ENCODE measurements around the gene LRP8. TPM values are rescaled to one million over a fixed set of nuclear protein-coding genes. Genes with fewer than 3 reads are reported as not detected.

Gene LRP8
- total RNA-seq (2014; rRNA removed; shearing (Covaris generic)): 242 and 262 TPM in 2 replicates

- DNase-seq (ENCODE audit: low spot score): peak; percentile 73
These were observed at the start of gene LRP8 for GRCh38 chr1:53328009-53328461. Gene LRP8 (minus strand): TSS chr1:53328070. CDS start chr1:53327912, 158 bp downstream.

GRCh38 chr1:53377438-53377841 lies 49.6 kb upstream of the LRP8 start:
- no peak for DNase-seq (ENCODE audit: low spot score)

- no peak for DNase-seq (ENCODE audit: low spot score)
These were observed 49.0 kb upstream of the LRP8 start for GRCh38 chr1:53376742-53377437.

- DNase-seq (ENCODE audit: low spot score): no peak
These were observed 48.2 kb upstream of the LRP8 start for GRCh38 chr1:53376041-53376461.

GRCh38 chr1:53375440-53375839 lies 47.6 kb upstream of the LRP8 start:
- no peak for DNase-seq (ENCODE audit: low spot score)

GRCh38 chr1:53373246-53373645 lies 45.4 kb upstream of the LRP8 start:
- DNase-seq (ENCODE audit: low spot score): no peak

- no peak for DNase-seq (ENCODE audit: low spot score)
These were observed 44.7 kb upstream of the LRP8 start for GRCh38 chr1:53372501-53372951.

GRCh38 chr1:53371851-53372250 lies 44.0 kb upstream of the LRP8 start:
- no peak for DNase-seq (ENCODE audit: low spot score)

GRCh38 chr1:53371121-53371666 lies 43.3 kb upstream of the LRP8 start:
- no peak for DNase-seq (ENCODE audit: low spot score)

GRCh38 chr1:53370369-53370961 lies 42.6 kb upstream of the LRP8 start:
- no peak for DNase-seq (ENCODE audit: low spot score)

- no peak for DNase-seq (ENCODE audit: low spot score)
These were observed 41.9 kb upstream of the LRP8 start for GRCh38 chr1:53369761-53370160.

GRCh38 chr1:53369034-53369750 lies 41.3 kb upstream of the LRP8 start:
- no peak for DNase-seq (ENCODE audit: low spot score)

- no peak for DNase-seq (ENCODE audit: low spot score)
These were observed 40.6 kb upstream of the LRP8 start for GRCh38 chr1:53368314-53369033.

GRCh38 chr1:53367503-53368313 lies 39.8 kb upstream of the LRP8 start:
- DNase-seq (ENCODE audit: low spot score): no peak

GRCh38 chr1:53366901-53367502 lies 39.1 kb upstream of the LRP8 start:
- DNase-seq (ENCODE audit: low spot score): no peak

- no peak for DNase-seq (ENCODE audit: low spot score)
These were observed 37.7 kb upstream of the LRP8 start for GRCh38 chr1:53365437-53366063.

- DNase-seq (ENCODE audit: low spot score): peak; percentile 34
These were observed 35.2 kb upstream of the LRP8 start for GRCh38 chr1:53362851-53363642.

- no peak for DNase-seq (ENCODE audit: low spot score)
These were observed 34.4 kb upstream of the LRP8 start for GRCh38 chr1:53362270-53362669.

- DNase-seq (ENCODE audit: low spot score): no peak
These were observed 33.7 kb upstream of the LRP8 start for GRCh38 chr1:53361541-53361961.

Data from HT-29 (cell line).